ENCODE data around the gene GINS1. TPM values are rescaled to one million over a fixed set of nuclear protein-coding genes. Genes with fewer than 3 reads are reported as not detected.

GINS1 gene
- total and polyA plus RNA-seq, 2 donors (not counting 1 experiment from before 2014, with no cell fraction given), result 0.61 to 2.0 TPM

GRCh38 chr20:25459111-25459830, 51.8 kb downstream of the GINS1 start:
- Histone ChIP-seq H2AFZ (ENCODE audit: insufficient read depth, low read depth, low read length, poor library complexity, severe bottlenecking) (no peak overlapping the region), H4K20me1 (ENCODE audit: control insufficient read depth, insufficient read depth, low read length, poor library complexity, severe bottlenecking) (no peaks in the 10 kb centered on the region), H3K4me3 (ENCODE audit: control extremely low read depth in 1 of 5, extremely low read depth in 1 of 5, insufficient read depth in 1 of 5, low read depth in 2 of 5, low read length in 4 of 5) (no peak overlapping the region), H3K4me1 (ENCODE audit: control insufficient read depth in 2 of 2, insufficient read depth in 2 of 2, low read length in 2 of 2) (no peaks in the 10 kb centered on the region), H3K9me3 (ENCODE audit: control extremely low read depth in 1 of 3, control insufficient read depth in 2 of 3, insufficient read depth in 1 of 3, low read length in 2 of 3) (no peaks in the 10 kb centered on the region), H3K36me3 (replicated peaks in 1 of 2; ENCODE audit: control extremely low read depth in 1 of 2, control insufficient read depth in 1 of 2, extremely low read depth in 1 of 2, insufficient read depth in 2 of 2, low read length in 1 of 2) (no peaks in the 10 kb centered on the region), H3K27me3 (replicated peaks in 1 of 4; ENCODE audit: control extremely low read depth in 1 of 4, control insufficient read depth in 3 of 4, insufficient read depth in 4 of 4, low read length in 3 of 4) (no peaks in the 10 kb centered on the region), H3K9ac (ENCODE audit: low read length) (no peak overlapping the region), H3K79me2 (ENCODE audit: control insufficient read depth, insufficient read depth, low read length) (no peaks in the 10 kb centered on the region), H3K4me2 (replicated peaks; ENCODE audit: low read depth, low read length, poor library complexity, severe bottlenecking) (no peak overlapping the region), H3K27ac (ENCODE audit: low read length in 2 of 2) (no peak overlapping the region)
- intact Hi-C loops (cut with micrococcal nuclease), result no loop called here
- H3K27me3 Mint-ChIP-seq, result no peaks in the 10 kb centered on the region
- CTCF ChIA-PET, result no interaction called here
- H3K4me3 Mint-ChIP-seq, result no peak overlapping the region
- ATAC-seq (ENCODE audit: low read depth), result no peak
- no peaks in the 10 kb centered on the region for H3K4me1 Mint-ChIP-seq
- H3K27ac Mint-ChIP-seq, result no peak overlapping the region
- POLR2A ChIA-PET, result no interaction called here
- H3K9me3 Mint-ChIP-seq (ENCODE audit: insufficient read depth), result no peaks in the 10 kb centered on the region
- no peak for DNase-seq
- 95% methylated on average over 15 of the region's 20 CpGs for WGBS (ENCODE audit: insufficient coverage)
- TF ChIP-seq EZH2 (IDR thresholded peaks at IDR 0.05; ENCODE audit: borderline replicate concordance, insufficient read depth, low read depth, low read length, poor library complexity, severe bottlenecking), result no peak
- TF ChIP-seq CTCF (IDR thresholded peaks at IDR 0.05), result no peak

GRCh38 chr20:25459916-25460535, 52.6 kb downstream of the GINS1 start:
- H3K27ac Mint-ChIP-seq, result no peak overlapping the region
- POLR2A ChIA-PET, result no interaction called here
- Histone ChIP-seq H3K9ac (ENCODE audit: low read length) (no peak overlapping the region), H3K27me3 (replicated peaks in 1 of 4; ENCODE audit: control extremely low read depth in 1 of 4, control insufficient read depth in 3 of 4, insufficient read depth in 4 of 4, low read length in 3 of 4) (no peaks in the 10 kb centered on the region), H3K36me3 (replicated peaks in 1 of 2; ENCODE audit: control extremely low read depth in 1 of 2, control insufficient read depth in 1 of 2, extremely low read depth in 1 of 2, insufficient read depth in 2 of 2, low read length in 1 of 2) (no peaks in the 10 kb centered on the region), H3K27ac (ENCODE audit: low read length in 2 of 2) (no peak overlapping the region), H3K4me3 (ENCODE audit: control extremely low read depth in 1 of 5, extremely low read depth in 1 of 5, insufficient read depth in 1 of 5, low read depth in 2 of 5, low read length in 4 of 5) (no peak overlapping the region), H4K20me1 (ENCODE audit: control insufficient read depth, insufficient read depth, low read length, poor library complexity, severe bottlenecking) (no peaks in the 10 kb centered on the region), H3K4me2 (replicated peaks; ENCODE audit: low read depth, low read length, poor library complexity, severe bottlenecking) (no peak overlapping the region), H3K79me2 (ENCODE audit: control insufficient read depth, insufficient read depth, low read length) (no peaks in the 10 kb centered on the region), H3K4me1 (ENCODE audit: control insufficient read depth in 2 of 2, insufficient read depth in 2 of 2, low read length in 2 of 2) (no peaks in the 10 kb centered on the region), H3K9me3 (ENCODE audit: control extremely low read depth in 1 of 3, control insufficient read depth in 2 of 3, insufficient read depth in 1 of 3, low read length in 2 of 3) (no peaks in the 10 kb centered on the region), H2AFZ (ENCODE audit: insufficient read depth, low read depth, low read length, poor library complexity, severe bottlenecking) (no peak overlapping the region)
- 77% methylated on average over 12 of the region's 12 CpGs for WGBS (ENCODE audit: insufficient coverage)
- no peaks in the 10 kb centered on the region for H3K27me3 Mint-ChIP-seq
- H3K4me1 Mint-ChIP-seq, result no peaks in the 10 kb centered on the region
- H3K4me3 Mint-ChIP-seq, result no peak overlapping the region
- intact Hi-C loops (cut with micrococcal nuclease), result no loop called here
- CTCF ChIA-PET, result no interaction called here
- ATAC-seq (ENCODE audit: low read depth) (no peak), DNase-seq (no peak)
- no peak for TF ChIP-seq EZH2 (IDR thresholded peaks at IDR 0.05; ENCODE audit: borderline replicate concordance, insufficient read depth, low read depth, low read length, poor library complexity, severe bottlenecking)
- no peak for TF ChIP-seq CTCF (IDR thresholded peaks at IDR 0.05)
- H3K9me3 Mint-ChIP-seq (ENCODE audit: insufficient read depth), result no peaks in the 10 kb centered on the region

All from B cell (primary cell).